ACC112 (cell line): Measurements from ENCODE around the gene DAO.
"Not testable (repeated sequence)": the region's sequence is repeated elsewhere in the genome, so short reads cannot be mapped to it uniquely, and the experiment has no call there.

Source experiments
- H2AFZ ChIP-seq: fragments of 200-600 bp; sonication (generic); one replicate; pipeline ENCODE4 v1.6.0; 2017; ENCODE audit warnings: antibody characterized with exemption, low read length; ENCODE audit not compliant: unreplicated experiment
- H3K27ac ChIP-seq: fragments of 200-600 bp; sonication (generic); 2 replicates; pipeline ENCODE4 v1.5.1; 2014; ENCODE audit warnings: low read depth, mild to moderate bottlenecking, antibody characterized with exemption, low read length, moderate library complexity
- H3K27me3 ChIP-seq: fragments of 200-600 bp; sonication (generic); 2 replicates; pipeline ENCODE4 v1.6.1; 2014; ENCODE audit warnings: mild to moderate bottlenecking, antibody characterized with exemption, low read length, moderate library complexity, mixed read lengths; ENCODE audit not compliant: insufficient read depth
- H3K36me3 ChIP-seq: fragments of 200-600 bp; sonication (generic); 2 replicates; pipeline ENCODE4 v1.6.1; 2016; ENCODE audit warnings: mild to moderate bottlenecking, antibody characterized with exemption, low read length, moderate library complexity, mixed read lengths; ENCODE audit not compliant: insufficient read depth
- H3K4me1 ChIP-seq: fragments of 200-600 bp; sonication (generic); one replicate; pipeline ENCODE4 v1.6.1; 2016; ENCODE audit warnings: low read length, mixed read lengths; ENCODE audit not compliant: insufficient read depth, unreplicated experiment, control insufficient read depth
- H3K4me3 ChIP-seq: fragments of 200-600 bp; sonication (generic); 2 replicates; pipeline ENCODE4 v1.5.1; 2014; ENCODE audit warnings: mild to moderate bottlenecking, low read depth, low read length
- H3K79me2 ChIP-seq: fragments of 200-600 bp; sonication (generic); one replicate; pipeline ENCODE4 v1.6.0; 2016; ENCODE audit warnings: low read length; ENCODE audit not compliant: control insufficient read depth, unreplicated experiment, insufficient read depth

Gene DAO

GRCh38 chr12:108858311-108859074 lies 21.4 kb upstream of the DAO start:
- peak overlapping the region; percentile 63; the same call in 1 of the 2 replicates for H3K27ac ChIP-seq
- peaks cover 29% of the 10 kb centered on the region for H3K79me2 ChIP-seq
- H3K4me1 ChIP-seq: peaks cover 39% of the 10 kb centered on the region
- H3K4me3 ChIP-seq: peak overlapping the region; percentile 72
- no peaks in the 10 kb centered on the region for H3K27me3 ChIP-seq
- peak overlapping the region; percentile 10 for H2AFZ ChIP-seq
- peaks cover 11% of the 10 kb centered on the region for H3K36me3 ChIP-seq

- H3K36me3 ChIP-seq: peaks cover 11% of the 10 kb centered on the region
- not testable (repeated sequence) for H3K27me3 ChIP-seq, H3K27ac ChIP-seq
- H3K79me2 ChIP-seq: peaks cover 24% of the 10 kb centered on the region
- peaks cover 31% of the 10 kb centered on the region for H3K4me1 ChIP-seq
- H3K4me3 ChIP-seq: peak overlapping the region; percentile 72; the same call in 1 of the 2 replicates
- H2AFZ ChIP-seq: peak overlapping the region; percentile 10
Observed at GRCh38 chr12:108859141-108859922, 20.6 kb upstream of the DAO start.

- Histone ChIP-seq H2AFZ (no peak overlapping the region), H3K27ac (no peak overlapping the region)
Observed at GRCh38 chr12:108859923-108860291, 20.0 kb upstream of the DAO start.

GRCh38 chr12:108860443-108860842 lies 19.4 kb upstream of the DAO start:
- H2AFZ ChIP-seq: no peak overlapping the region
- H3K36me3 ChIP-seq: peaks cover 5% of the 10 kb centered on the region
- no peak overlapping the region for H3K27ac ChIP-seq
- H3K4me3 ChIP-seq: no peak overlapping the region
- H3K79me2 ChIP-seq: peaks cover 19% of the 10 kb centered on the region
- no peaks in the 10 kb centered on the region for H3K27me3 ChIP-seq
- H3K4me1 ChIP-seq: peaks cover 22% of the 10 kb centered on the region

More at GRCh38 chr12:108859923-108860291, 20.0 kb upstream of the DAO start:
- H3K4me3 ChIP-seq: no peak overlapping the region
- peaks cover 24% of the 10 kb centered on the region for H3K79me2 ChIP-seq
- peaks cover 27% of the 10 kb centered on the region for H3K4me1 ChIP-seq
- H3K27me3 ChIP-seq: no peaks in the 10 kb centered on the region
- H3K36me3 ChIP-seq: peaks cover 10% of the 10 kb centered on the region

GRCh38 chr12:108861878-108862587 lies 17.9 kb upstream of the DAO start:
- Histone ChIP-seq H3K27me3 (no peaks in the 10 kb centered on the region), H3K4me3 (no peak overlapping the region), H2AFZ (no peak overlapping the region), H3K79me2 (peaks cover 3% of the 10 kb centered on the region), H3K36me3 (no peaks in the 10 kb centered on the region), H3K27ac (no peak overlapping the region), H3K4me1 (peaks cover 13% of the 10 kb centered on the region)

- H3K27ac ChIP-seq: no peak overlapping the region
- no peaks in the 10 kb centered on the region for H3K79me2 ChIP-seq
- peaks cover 13% of the 10 kb centered on the region for H3K4me1 ChIP-seq
- no peaks in the 10 kb centered on the region for H3K27me3 ChIP-seq
- no peak overlapping the region for H3K4me3 ChIP-seq
- H2AFZ ChIP-seq: no peak overlapping the region
- H3K36me3 ChIP-seq: no peaks in the 10 kb centered on the region
Observed at GRCh38 chr12:108862588-108862959, 17.3 kb upstream of the DAO start.

GRCh38 chr12:108865169-108865568 lies 14.7 kb upstream of the DAO start:
- no peak overlapping the region for H3K4me3 ChIP-seq
- H3K4me1 ChIP-seq: no peaks in the 10 kb centered on the region
- no peak overlapping the region for H2AFZ ChIP-seq
- no peaks in the 10 kb centered on the region for H3K36me3 ChIP-seq
- no peak overlapping the region for H3K27ac ChIP-seq
- H3K27me3 ChIP-seq: no peaks in the 10 kb centered on the region
- no peaks in the 10 kb centered on the region for H3K79me2 ChIP-seq

- H3K27me3 ChIP-seq, H3K36me3 ChIP-seq, H2AFZ ChIP-seq, H3K27ac ChIP-seq, H3K4me3 ChIP-seq, H3K79me2 ChIP-seq, H3K4me1 ChIP-seq: not testable (repeated sequence)
Observed at GRCh38 chr12:108866083-108866482, 13.8 kb upstream of the DAO start.

- Histone ChIP-seq H3K4me1 (no peaks in the 10 kb centered on the region), H3K36me3 (no peaks in the 10 kb centered on the region), H2AFZ (no peak overlapping the region), H3K27ac (no peak overlapping the region), H3K4me3 (no peak overlapping the region), H3K27me3 (no peaks in the 10 kb centered on the region), H3K79me2 (no peaks in the 10 kb centered on the region)
Observed at GRCh38 chr12:108868781-108869180, 11.1 kb upstream of the DAO start.

- Histone ChIP-seq H3K4me3 (no peak overlapping the region), H3K36me3 (no peaks in the 10 kb centered on the region), H2AFZ (no peak overlapping the region), H3K27ac (no peak overlapping the region), H3K4me1 (no peaks in the 10 kb centered on the region), H3K27me3 (no peaks in the 10 kb centered on the region), H3K79me2 (no peaks in the 10 kb centered on the region)
Observed at GRCh38 chr12:108875280-108875679, 4.6 kb upstream of the DAO start.
